Subcutaneous abdominal adipose tissue (tissue), 5 donors: Measurements from ENCODE around the gene SLC13A4.

Experiments
- H3K27ac ChIP-seq: one replicate; pipeline ENCODE4 v1.7.0; 2013; ENCODE audit warnings: low read depth, mild to moderate bottlenecking, inconsistent platforms, low read length, moderate library complexity
- H3K27me3 ChIP-seq, 5 donors: one replicate each; pipeline ENCODE4 v1.7.0; 2013; ENCODE audit warnings: low read length in 5 of 5, inconsistent platforms in 1 of 5; ENCODE audit not compliant: control insufficient read depth in 5 of 5, insufficient read depth in 4 of 5
- H3K36me3 ChIP-seq, 5 donors: one replicate each; pipeline ENCODE4 v1.7.0; 2013; ENCODE audit warnings: low read length in 5 of 5; ENCODE audit not compliant: control insufficient read depth in 5 of 5, insufficient read depth in 5 of 5
- H3K4me1 ChIP-seq, 5 donors: one replicate each; pipeline ENCODE4 v1.7.0; 2013; ENCODE audit warnings: low read length in 5 of 5, mild to moderate bottlenecking in 3 of 5, moderate library complexity in 1 of 5; ENCODE audit not compliant: control insufficient read depth in 5 of 5, insufficient read depth in 5 of 5
- H3K4me3 ChIP-seq, 5 donors: one replicate each; pipeline ENCODE4 v1.7.0; 2013; ENCODE audit warnings: low read length in 5 of 5, low read depth in 1 of 5
- H3K9ac ChIP-seq, 5 donors: one replicate each; pipeline ENCODE4 v1.7.0; 2013; ENCODE audit warnings: low read length in 5 of 5, mild to moderate bottlenecking in 4 of 5, moderate library complexity in 3 of 5
- H3K9me3 ChIP-seq, 5 donors: one replicate each; pipeline ENCODE4 v1.7.0; 2013; ENCODE audit warnings: low read length in 5 of 5; ENCODE audit not compliant: control insufficient read depth in 5 of 5
- donor health status: healthy.
- donor health status: healthy.
- donor health status: healthy.
- donor health status: healthy.
- donor health status: healthy.

Gene SLC13A4

DNA sequence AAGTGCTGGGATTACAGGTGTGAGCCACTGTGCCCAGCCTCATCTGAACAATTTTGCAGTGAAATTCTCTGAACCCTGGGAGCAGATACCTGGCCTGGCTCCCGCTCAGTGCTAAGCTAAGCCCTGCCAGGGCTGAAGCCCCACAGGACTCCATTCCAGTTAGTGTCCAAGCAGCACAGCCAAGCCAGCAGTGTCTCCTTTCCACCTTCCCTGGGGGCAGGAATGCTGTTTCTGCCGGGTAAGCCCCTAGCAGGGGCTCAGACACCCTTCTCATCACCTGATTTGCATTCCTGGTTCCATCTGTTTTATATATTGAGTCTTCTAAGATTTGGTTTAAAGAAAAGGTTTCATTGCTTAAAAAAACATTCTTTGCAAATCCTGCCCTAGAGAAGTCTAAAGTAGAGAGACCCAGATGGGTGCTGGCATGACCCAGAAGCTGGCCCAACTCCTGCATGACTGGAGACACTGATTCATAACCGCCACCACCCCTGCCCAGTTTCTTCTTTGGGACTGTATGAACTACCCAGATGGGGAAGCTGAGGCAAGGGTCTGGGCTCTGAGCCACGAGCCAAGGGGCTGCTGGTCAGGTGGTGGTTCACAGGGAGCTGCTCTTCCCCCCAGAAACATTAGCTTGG is 14.0 kb downstream of the SLC13A4 start:
- Histone ChIP-seq H3K4me1 (peaks cover 0 to 14% (median 3%) of the 10 kb centered on the region in 5 donors), H3K36me3 (no peaks in the 10 kb centered on the region), H3K27ac (no peak overlapping the region), H3K27me3 (peaks cover 0 to 5% (median 2%) of the 10 kb centered on the region in 5 donors), H3K9ac (no peak overlapping the region), H3K4me3 (no peak overlapping the region), H3K9me3 (no peaks in the 10 kb centered on the region)

- H3K4me1 ChIP-seq, result peaks cover 0 to 17% (median 3%) of the 10 kb centered on the region in 5 donors
- H3K27ac ChIP-seq, result no peak overlapping the region
- peaks cover 0 to 5% (median 0%) of the 10 kb centered on the region in 5 donors for H3K27me3 ChIP-seq
- H3K9me3 ChIP-seq, result no peaks in the 10 kb centered on the region
- no peaks in the 10 kb centered on the region for H3K36me3 ChIP-seq
- H3K4me3 ChIP-seq, result peak overlapping the region in 1 of 5 donors; percentile 19
- H3K9ac ChIP-seq, result no peak overlapping the region
Observed at GRCh38 chr7:135712796-135713195, 15.2 kb downstream of the SLC13A4 start.

GRCh38 chr7:135712182-135712782 is 15.7 kb downstream of the SLC13A4 start:
- Histone ChIP-seq H3K36me3 (no peaks in the 10 kb centered on the region), H3K9ac (no peak overlapping the region), H3K27ac (no peak overlapping the region), H3K4me3 (no peak overlapping the region), H3K4me1 (peaks cover 0 to 22% (median 3%) of the 10 kb centered on the region in 5 donors), H3K9me3 (no peaks in the 10 kb centered on the region), H3K27me3 (peaks cover 0 to 5% (median 0%) of the 10 kb centered on the region in 5 donors)

- H3K27me3 ChIP-seq, result peaks cover 0 to 5% (median 0%) of the 10 kb centered on the region in 5 donors
- H3K4me1 ChIP-seq, result peaks cover 0 to 22% (median 3%) of the 10 kb centered on the region in 5 donors
- no peaks in the 10 kb centered on the region for H3K36me3 ChIP-seq
- H3K4me3 ChIP-seq, result no peak overlapping the region
- H3K9ac ChIP-seq, result no peak overlapping the region
- no peaks in the 10 kb centered on the region for H3K9me3 ChIP-seq
- no peak overlapping the region for H3K27ac ChIP-seq
Observed at GRCh38 chr7:135711139-135711469, 16.9 kb downstream of the SLC13A4 start.

- Histone ChIP-seq H3K9me3 (no peaks in the 10 kb centered on the region), H3K9ac (no peak overlapping the region), H3K36me3 (no peaks in the 10 kb centered on the region), H3K4me1 (peaks cover 0 to 22% (median 3%) of the 10 kb centered on the region in 5 donors), H3K27me3 (peaks cover 0 to 5% (median 0%) of the 10 kb centered on the region in 5 donors), H3K27ac (no peak overlapping the region), H3K4me3 (no peak overlapping the region)
Observed at GRCh38 chr7:135710417-135711138, 17.4 kb downstream of the SLC13A4 start.

DNA sequence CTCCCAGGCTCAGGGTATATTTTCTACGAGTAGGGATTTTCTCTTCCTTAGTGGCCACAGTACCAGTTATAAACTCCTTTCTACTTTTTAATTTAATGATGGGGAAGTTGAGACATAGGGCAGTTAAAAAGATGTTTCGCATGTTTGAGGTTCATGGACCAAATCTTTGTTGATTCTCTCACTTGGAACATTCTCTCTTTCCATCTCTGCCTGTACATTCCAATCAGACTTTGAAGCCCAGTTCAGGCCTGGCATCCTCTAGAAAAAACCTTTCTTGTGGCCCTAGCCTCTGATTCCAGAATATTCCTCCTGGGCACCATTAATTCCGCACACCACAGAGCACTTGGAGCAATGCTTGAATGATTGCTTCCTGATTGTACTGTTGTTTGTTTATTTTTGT is 18.5 kb downstream of the SLC13A4 start:
- Histone ChIP-seq H3K9me3 (no peaks in the 10 kb centered on the region), H3K4me1 (peaks cover 0 to 22% (median 3%) of the 10 kb centered on the region in 5 donors), H3K9ac (no peak overlapping the region), H3K4me3 (no peak overlapping the region), H3K27me3 (peaks cover 0 to 4% (median 0%) of the 10 kb centered on the region in 5 donors), H3K36me3 (no peaks in the 10 kb centered on the region), H3K27ac (no peak overlapping the region)

- no peaks in the 10 kb centered on the region for H3K9me3 ChIP-seq
- no peaks in the 10 kb centered on the region for H3K27me3 ChIP-seq
- H3K4me3 ChIP-seq, result no peak overlapping the region
- H3K36me3 ChIP-seq, result no peaks in the 10 kb centered on the region
- H3K27ac ChIP-seq, result no peak overlapping the region
- H3K9ac ChIP-seq, result no peak overlapping the region
- peaks cover 0 to 19% (median 3%) of the 10 kb centered on the region in 5 donors for H3K4me1 ChIP-seq
Observed at GRCh38 chr7:135708041-135708440, 19.9 kb downstream of the SLC13A4 start.

DNA sequence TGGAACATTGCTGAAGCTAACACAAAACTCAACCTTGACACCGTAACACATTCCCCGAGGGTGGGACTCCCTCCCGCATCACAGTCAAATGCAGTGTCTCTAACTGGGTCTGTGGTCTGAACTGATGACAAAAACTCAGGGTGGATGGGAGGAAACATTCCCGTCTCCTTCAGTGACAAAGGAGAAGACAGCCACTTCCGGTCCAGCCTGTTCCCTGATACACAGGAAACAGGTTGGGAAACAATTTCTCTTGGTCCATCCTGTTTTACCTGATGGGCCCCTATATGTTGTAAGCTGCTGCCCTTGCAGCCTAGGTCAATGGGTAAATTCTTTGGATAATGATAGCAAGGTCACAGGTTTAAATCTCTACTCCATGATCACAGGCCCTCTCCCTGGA is 20.4 kb downstream of the SLC13A4 start:
- no peaks in the 10 kb centered on the region for H3K9me3 ChIP-seq
- no peaks in the 10 kb centered on the region for H3K36me3 ChIP-seq
- H3K9ac ChIP-seq, result no peak overlapping the region
- H3K27me3 ChIP-seq, result no peaks in the 10 kb centered on the region
- no peak overlapping the region for H3K27ac ChIP-seq
- peaks cover 0 to 14% (median under 1%) of the 10 kb centered on the region in 5 donors for H3K4me1 ChIP-seq
- H3K4me3 ChIP-seq, result no peak overlapping the region

DNA sequence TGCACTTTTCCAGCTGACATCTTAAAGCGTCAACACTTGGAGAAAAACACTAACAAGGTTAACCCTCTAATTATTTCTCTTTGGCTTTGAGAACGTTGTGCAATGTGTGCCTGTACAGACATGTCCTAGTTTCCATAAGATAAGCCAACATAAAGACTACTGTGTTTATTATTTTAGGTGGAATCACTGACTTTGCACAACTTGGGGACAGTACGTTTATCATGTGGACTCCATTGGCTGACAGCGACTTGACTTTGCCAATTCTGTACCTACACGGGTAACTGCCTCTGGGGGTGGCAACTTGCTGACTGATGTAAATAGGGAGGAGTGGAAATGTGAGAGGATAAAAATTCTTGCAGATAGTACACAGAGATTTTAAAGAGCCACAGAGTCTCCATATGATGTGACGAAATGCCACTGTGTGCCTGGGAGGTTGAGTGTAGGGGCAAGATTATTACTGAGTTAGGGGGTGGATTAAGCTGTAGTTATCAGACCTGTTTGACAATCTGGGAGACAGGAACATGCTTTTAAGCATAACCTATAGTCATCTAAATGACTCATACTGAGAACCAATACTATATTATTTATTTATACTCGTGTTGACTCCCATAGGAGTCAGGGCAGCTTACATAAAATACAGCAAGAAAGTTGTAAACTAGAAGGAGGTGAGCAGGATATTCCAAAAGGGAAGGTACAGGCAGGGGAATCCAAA is 21.0 kb downstream of the SLC13A4 start:
- Histone ChIP-seq H3K36me3 (no peaks in the 10 kb centered on the region), H3K9me3 (no peaks in the 10 kb centered on the region), H3K9ac (no peak overlapping the region), H3K4me1 (peaks cover 0 to 9% (median 0%) of the 10 kb centered on the region in 5 donors), H3K4me3 (no peak overlapping the region), H3K27me3 (no peaks in the 10 kb centered on the region), H3K27ac (no peak overlapping the region)
